WI38 (cell line): ENCODE results near the gene FNBP1.
"Not testable (repeated sequence)": the region's sequence is repeated elsewhere in the genome, so short reads cannot be mapped to it uniquely, and the experiment has no call there.

Experiments used
- H3K4me3 ChIP-seq: 2 replicates; pipeline ENCODE4 v1.5.1; 2011; ENCODE audit warnings: low read depth, mild to moderate bottlenecking, control low read depth, low read length
- TF ChIP-seq, protein P1 (sequence below): IDR thresholded peaks from 2 replicates; pipeline ENCODE4 v1.5.1; 2012; ENCODE audit warnings: low read depth, mild to moderate bottlenecking, control low read depth, low read length

FNBP1 gene

DNA sequence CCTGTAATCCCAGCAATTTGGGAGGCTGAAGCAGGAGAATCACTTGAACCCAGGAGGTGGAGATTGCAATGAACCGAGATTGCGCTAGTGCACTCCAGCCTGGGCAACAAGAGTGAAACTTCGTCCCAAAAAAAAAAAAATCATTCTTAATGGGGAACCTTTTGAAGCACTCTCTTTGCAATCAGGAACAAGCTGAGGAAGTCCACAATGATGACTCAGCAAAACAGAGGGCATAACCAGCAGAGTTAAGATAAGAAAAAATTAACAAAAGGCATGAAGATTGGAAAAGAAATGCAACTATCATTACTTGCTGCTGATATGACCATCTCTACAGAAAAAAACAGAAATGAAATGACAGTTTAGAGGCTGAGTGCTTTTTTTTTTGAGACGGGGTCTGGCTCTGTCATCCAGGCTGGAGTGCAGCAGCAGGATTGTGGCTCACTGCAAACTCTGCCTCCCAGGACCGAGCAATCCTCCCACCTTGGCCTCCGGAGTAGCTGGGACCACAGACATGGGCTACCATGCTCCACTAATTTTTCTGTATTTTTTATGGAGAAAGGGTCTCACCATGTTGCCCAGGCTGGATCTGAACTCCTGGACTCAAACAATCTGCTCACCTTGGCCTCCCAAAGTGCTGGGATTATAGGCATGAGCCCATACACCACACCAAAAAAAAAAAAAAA, 88.0 kb downstream of the FNBP1 start:
- TF ChIP-seq, protein P1, sequence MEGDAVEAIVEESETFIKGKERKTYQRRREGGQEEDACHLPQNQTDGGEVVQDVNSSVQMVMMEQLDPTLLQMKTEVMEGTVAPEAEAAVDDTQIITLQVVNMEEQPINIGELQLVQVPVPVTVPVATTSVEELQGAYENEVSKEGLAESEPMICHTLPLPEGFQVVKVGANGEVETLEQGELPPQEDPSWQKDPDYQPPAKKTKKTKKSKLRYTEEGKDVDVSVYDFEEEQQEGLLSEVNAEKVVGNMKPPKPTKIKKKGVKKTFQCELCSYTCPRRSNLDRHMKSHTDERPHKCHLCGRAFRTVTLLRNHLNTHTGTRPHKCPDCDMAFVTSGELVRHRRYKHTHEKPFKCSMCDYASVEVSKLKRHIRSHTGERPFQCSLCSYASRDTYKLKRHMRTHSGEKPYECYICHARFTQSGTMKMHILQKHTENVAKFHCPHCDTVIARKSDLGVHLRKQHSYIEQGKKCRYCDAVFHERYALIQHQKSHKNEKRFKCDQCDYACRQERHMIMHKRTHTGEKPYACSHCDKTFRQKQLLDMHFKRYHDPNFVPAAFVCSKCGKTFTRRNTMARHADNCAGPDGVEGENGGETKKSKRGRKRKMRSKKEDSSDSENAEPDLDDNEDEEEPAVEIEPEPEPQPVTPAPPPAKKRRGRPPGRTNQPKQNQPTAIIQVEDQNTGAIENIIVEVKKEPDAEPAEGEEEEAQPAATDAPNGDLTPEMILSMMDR = no peak
- no peak overlapping the region for H3K4me3 ChIP-seq

DNA sequence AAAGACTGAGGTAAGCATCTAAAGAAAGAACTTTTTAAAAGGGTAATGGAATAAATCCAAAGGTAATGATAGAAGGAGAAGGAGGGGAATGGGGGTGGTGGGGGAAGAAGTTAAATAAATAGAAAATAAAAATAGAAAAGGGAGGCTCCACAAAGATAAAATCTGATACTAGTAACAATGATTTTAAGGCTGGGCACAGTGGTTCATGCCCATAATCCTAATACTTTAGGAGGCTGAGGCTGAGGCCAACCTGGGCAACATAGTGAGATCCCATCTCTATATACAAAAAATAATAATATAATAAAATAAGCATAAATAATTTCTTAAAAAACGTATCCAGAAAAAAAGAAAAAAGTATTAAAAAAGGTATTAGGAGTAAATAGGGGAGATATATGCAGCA, 89.3 kb downstream of the FNBP1 start:
- no peak overlapping the region for H3K4me3 ChIP-seq
- TF ChIP-seq, protein P1 = no peak

DNA sequence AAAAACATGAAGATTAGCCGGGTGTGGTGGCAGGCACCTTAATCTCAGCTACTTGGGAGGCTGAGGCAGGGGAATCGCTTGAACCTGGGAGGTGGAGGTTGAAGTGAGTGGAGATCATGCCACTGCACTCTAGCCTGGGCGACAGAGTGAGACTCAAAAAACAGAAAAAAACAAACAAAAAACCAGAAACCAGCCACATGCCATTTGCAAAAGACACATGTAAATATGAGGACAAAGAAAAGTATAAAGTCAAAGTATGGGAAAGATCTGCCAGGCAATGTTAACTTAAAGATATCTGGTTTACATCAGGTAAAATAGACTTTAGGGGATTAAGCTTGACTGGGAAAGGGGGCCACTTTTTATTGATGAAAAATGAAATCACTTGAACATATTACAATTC, 90.7 kb downstream of the FNBP1 start:
- no peak overlapping the region for H3K4me3 ChIP-seq
- TF ChIP-seq, protein P1 = no peak

DNA sequence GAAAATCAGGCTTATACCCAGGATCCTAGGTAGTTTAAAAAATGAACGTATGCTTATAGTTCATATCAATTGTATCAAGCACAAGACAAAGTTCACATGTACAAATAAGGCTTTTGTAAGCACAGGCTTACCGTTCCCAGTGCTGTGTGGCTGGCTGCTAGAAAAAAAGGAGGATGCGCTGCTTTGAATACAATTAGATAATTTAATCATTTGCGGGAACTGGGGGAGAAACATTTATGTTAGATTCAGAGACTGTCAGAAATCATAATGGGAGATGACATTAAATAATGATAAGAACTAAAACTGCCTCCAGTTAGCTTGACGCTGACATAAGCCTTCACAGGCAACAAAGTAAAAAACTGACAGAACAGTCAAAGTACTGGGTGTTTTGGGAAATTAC, 93.2 kb downstream of the FNBP1 start:
- TF ChIP-seq, protein P1 = no peak
- H3K4me3 ChIP-seq = no peak overlapping the region

DNA sequence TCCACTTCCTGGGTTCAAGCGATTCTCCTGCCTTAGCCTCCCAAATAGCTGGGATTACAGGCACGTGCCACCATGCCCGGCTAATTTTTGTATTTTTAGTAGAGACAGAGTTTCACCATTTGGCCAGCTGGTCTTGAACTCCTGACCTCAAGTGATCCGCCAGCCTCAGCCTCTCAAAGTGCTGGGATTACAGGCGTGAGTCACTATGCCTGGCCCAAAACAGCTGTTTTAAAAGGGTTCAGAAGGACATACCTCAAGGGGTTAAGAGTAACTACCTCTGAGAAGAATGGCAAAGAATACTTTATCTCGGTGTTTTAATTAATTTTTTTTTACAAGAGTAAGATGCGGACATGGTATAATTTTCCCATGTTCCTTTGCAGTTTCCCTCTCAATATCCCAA, 94.4 kb downstream of the FNBP1 start:
- not testable (repeated sequence) for H3K4me3 ChIP-seq

DNA sequence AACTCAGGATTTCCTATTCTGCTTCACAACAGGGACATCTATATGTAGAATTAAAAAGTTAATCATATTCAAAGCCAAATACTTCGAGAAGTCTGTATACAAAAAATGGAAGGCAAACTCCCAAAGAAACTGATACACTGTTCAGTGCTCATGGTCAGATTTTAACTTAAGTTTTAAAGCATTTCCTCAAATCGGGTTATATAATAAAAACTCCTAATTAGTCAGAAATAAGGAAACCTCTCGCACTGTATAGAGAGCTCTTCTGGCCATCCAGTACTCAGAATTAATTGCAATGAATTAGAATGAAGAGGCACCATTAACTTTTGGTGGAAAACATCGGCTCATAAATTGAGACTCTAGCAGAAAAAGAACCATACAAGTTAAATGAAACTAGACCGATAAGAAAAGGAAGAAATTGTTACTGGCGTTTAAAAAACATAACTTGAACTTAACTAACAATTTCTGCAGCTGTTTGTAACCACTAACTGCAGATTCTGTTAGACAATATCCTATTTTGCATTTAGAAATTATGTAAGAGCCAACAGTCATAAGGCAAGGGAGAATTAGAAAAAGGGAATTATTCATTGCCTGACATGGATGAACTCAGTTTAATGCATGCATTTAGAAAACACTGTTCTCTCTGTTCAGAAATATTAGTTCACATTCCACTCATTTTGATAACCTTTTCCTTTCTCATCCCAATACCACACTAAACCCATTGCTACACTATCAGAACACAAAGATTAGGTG, 96.6 kb downstream of the FNBP1 start:
- H3K4me3 ChIP-seq = no peak overlapping the region
- TF ChIP-seq, protein P1 = no peak

DNA sequence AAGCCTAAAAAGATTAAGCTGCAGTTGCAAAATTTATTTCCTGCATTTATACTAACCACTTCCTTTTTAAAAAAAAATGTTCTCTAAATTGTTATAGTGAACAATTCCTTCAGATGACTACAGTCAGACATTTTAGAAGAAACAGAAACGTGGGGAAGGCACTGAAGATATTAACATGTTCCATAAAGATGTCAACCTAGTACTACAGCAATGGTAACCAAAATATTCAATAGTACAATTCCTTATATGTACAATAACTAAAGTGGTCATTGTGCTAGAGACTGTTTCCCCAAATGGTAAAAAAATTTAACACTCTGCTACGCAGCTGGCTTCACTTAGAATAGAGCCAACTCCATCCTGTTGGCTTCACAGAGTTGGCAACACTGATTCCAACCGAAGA, 97.7 kb downstream of the FNBP1 start:
- H3K4me3 ChIP-seq = no peak overlapping the region
- TF ChIP-seq, protein P1 = no peak
